HepG2 (cell line): ENCODE measurements around the gene SDCCAG8. TPM values are rescaled to one million over a fixed set of nuclear protein-coding genes. Genes with fewer than 3 reads are reported as not detected.

Source experiments
- AGO2 ChIP-seq: fragments of 200-400 bp; formaldehyde crosslinking; optimal IDR thresholded peaks from 2 replicates; pipeline ENCODE3; 2017; ENCODE audit warnings: mild to moderate bottlenecking, low read depth, low read length, moderate library complexity
- CCAR2 ChIP-seq: fragments of 200-400 bp; formaldehyde crosslinking; optimal IDR thresholded peaks from 2 replicates; pipeline ENCODE3; 2018; ENCODE audit warnings: low read depth, mild to moderate bottlenecking, low read length, moderate library complexity
- FOXM1 ChIP-seq: sonication (generic); formaldehyde crosslinking; IDR thresholded peaks from 2 replicates; pipeline ENCODE4 v1.5.0; 2020; ENCODE audit warnings: missing genetic modification reagents
- HMGA1 ChIP-seq: sonication (generic); formaldehyde crosslinking; conservative IDR thresholded peaks from 2 replicates; pipeline ENCODE4 v1.4.0; 2020; ENCODE audit warnings: missing genetic modification reagents
- NAIF1 ChIP-seq: sonication (generic); formaldehyde crosslinking; IDR thresholded peaks from 2 replicates; pipeline ENCODE4 v1.5.0; 2020; ENCODE audit warnings: mild to moderate bottlenecking, missing genetic modification reagents, borderline replicate concordance
- NONO ChIP-seq, 2 experiments: fragments of 450-650 bp in 1 of 2; sonication (generic) in 1 of 2; formaldehyde crosslinking in 1 of 2; IDR thresholded peaks in 1 of 2; conservative IDR thresholded peaks in 1 of 2; 2 replicates each; pipeline versions ENCODE4 v1.6.1 to v1.8.0; 2017 to 2022; ENCODE audit warnings: mild to moderate bottlenecking in 1 of 2, missing genetic modification reagents in 1 of 2, moderate library complexity in 1 of 2
- NR2F1 ChIP-seq, 2 experiments: fragments of 450-650 bp in 1 of 2; formaldehyde crosslinking in 1 of 2; IDR thresholded peaks; 2 replicates each; pipeline versions ENCODE4 v1.5.0 to v1.6.1; 2016 to 2020; ENCODE audit warnings: mild to moderate bottlenecking in 1 of 2, missing compliant biosample characterization in 1 of 2, missing genetic modification reagents in 1 of 2, moderate library complexity in 1 of 2
- SALL2 ChIP-seq: sonication (generic); formaldehyde crosslinking; IDR thresholded peaks from 2 replicates; pipeline ENCODE4 v1.8.1; 2023; ENCODE audit warnings: mild to moderate bottlenecking, missing genetic modification reagents, inconsistent platforms
- TCF12 ChIP-seq, 2 experiments: fragments of 450-650 bp in 1 of 2; sonication (generic) in 1 of 2; formaldehyde crosslinking in 1 of 2; IDR thresholded peaks; 2 replicates each; pipeline versions ENCODE4 v1.6.1 to v1.8.0; 2017 to 2022; ENCODE audit warnings: antibody characterized with exemption in 1 of 2, mild to moderate bottlenecking in 1 of 2, missing genetic modification reagents in 1 of 2, moderate library complexity in 1 of 2
- TCF7 ChIP-seq: sonication (generic); IDR thresholded peaks from 2 replicates; pipeline ENCODE4 v1.6.1; 2016; ENCODE audit warnings: antibody characterized with exemption, low read depth
- ZBTB14 ChIP-seq: sonication (generic); formaldehyde crosslinking; IDR thresholded peaks from 2 replicates; pipeline ENCODE4 v1.4.0; 2020; ENCODE audit warnings: missing genetic modification reagents
- ZIK1 ChIP-seq: sonication (generic); formaldehyde crosslinking; IDR thresholded peaks from 2 replicates; pipeline ENCODE4 v1.5.0; 2020; ENCODE audit warnings: mild to moderate bottlenecking, low read depth, missing genetic modification reagents, borderline replicate concordance
- ZNF275 ChIP-seq: sonication (generic); formaldehyde crosslinking; IDR thresholded peaks from 2 replicates; pipeline ENCODE4 v1.8.0; 2022; ENCODE audit warnings: missing genetic modification reagents, mild to moderate bottlenecking, inconsistent platforms, borderline replicate concordance
- ZNF468 ChIP-seq: sonication (generic); formaldehyde crosslinking; IDR thresholded peaks from 2 replicates; pipeline ENCODE4 v1.8.0; 2022; ENCODE audit warnings: mild to moderate bottlenecking, moderate library complexity, missing genetic modification reagents
- ZNF501 ChIP-seq: sonication (generic); formaldehyde crosslinking; IDR thresholded peaks from 2 replicates; pipeline ENCODE4 v1.5.1; 2020; ENCODE audit warnings: mild to moderate bottlenecking, moderate library complexity, missing genetic modification reagents
- ZNF609 ChIP-seq: sonication (generic); formaldehyde crosslinking; IDR thresholded peaks from 2 replicates; pipeline ENCODE4 v1.4.0; 2020; ENCODE audit warnings: mild to moderate bottlenecking, missing genetic modification reagents, borderline replicate concordance
- ZNF749 ChIP-seq: sonication (generic); formaldehyde crosslinking; IDR thresholded peaks from 2 replicates; pipeline ENCODE4 v1.8.0; 2022; ENCODE audit warnings: mild to moderate bottlenecking, missing genetic modification reagents, moderate library complexity, borderline replicate concordance
- ZNF780A ChIP-seq: sonication (generic); formaldehyde crosslinking; IDR thresholded peaks from 2 replicates; pipeline ENCODE4 v1.8.0; 2022; ENCODE audit warnings: mild to moderate bottlenecking, missing genetic modification reagents, moderate library complexity
- ZSCAN22 ChIP-seq: sonication (generic); formaldehyde crosslinking; IDR thresholded peaks from 2 replicates; pipeline ENCODE4 v1.4.0; 2020; ENCODE audit warnings: mild to moderate bottlenecking, missing genetic modification reagents
- polyA plus RNA-seq, 8 experiments: library from polyadenylated mRNA; depleted of rRNA in 3 of 8; stranded (reverse) in 7 of 8; unstranded in 1 of 8; fragments of >200 nt; fragmentation: Illumina TruSeq in 4 of 8; extraction: Trizol in 4 of 8; gene quantifications; 2 replicates each; pipeline versions ENCODE4 v1.2.1 to v1.2.3, GENCODE V29; 2011 to 2016; ENCODE audit warnings: low read depth in 4 of 8, missing spikeins in 1 of 8, mixed read lengths in 1 of 8; ENCODE audit not compliant: insufficient read depth in 1 of 8
- total RNA-seq, 5 experiments: library from RNA; depleted of rRNA; stranded (reverse); fragments of >200 nt; fragmentation: Illumina TruSeq; extraction: Trizol; gene quantifications; 2 replicates each; pipeline ENCODE4 v1.2.3, GENCODE V29; 2016; ENCODE audit warnings: low read depth in 1 of 5

SDCCAG8 gene
- total and polyA plus RNA-seq, 2 of the 13 experiments (the other 11 are each of a cell fraction or from before 2014, with no cell fraction given) = 9.5 to 13.4 TPM

GRCh38 chr1:243254927-243255790 lies 682 bp upstream of the SDCCAG8 start, which contains the start of gene CEP170 (continued):
- peak; percentile 37; the same call in 1 of the 2 replicates for TF ChIP-seq ZNF609 (CRISPR knock-in tag)
- no peak for TF ChIP-seq NONO (IDR thresholded peaks at IDR 0.05)
- no peak; the same call in 1 of the 2 replicates for TF ChIP-seq NONO (CRISPR knock-in tag; conservative IDR thresholded peaks at IDR 0.05)
- TF ChIP-seq TCF12 (IDR thresholded peaks at IDR 0.05) = no peak
- no peak for TF ChIP-seq TCF12 (CRISPR knock-in tag; IDR thresholded peaks at IDR 0.05)
- no peak for TF ChIP-seq ZSCAN22 (CRISPR knock-in tag)
- TF ChIP-seq ZNF501 (CRISPR knock-in tag) = 0 out of 2 replicates have a peak, but pooled peaks have one; percentile 84
- no peak for TF ChIP-seq ZNF468 (CRISPR knock-in tag)
- no peak for TF ChIP-seq CCAR2
- no peak for TF ChIP-seq ZNF275
- no peak for TF ChIP-seq NR2F1 (CRISPR knock-in tag; IDR thresholded peaks at IDR 0.05)
- TF ChIP-seq ZNF780A (CRISPR knock-in tag) = no peak
- TF ChIP-seq ZNF749 (CRISPR knock-in tag) = no peak
- no peak for TF ChIP-seq ZIK1 (CRISPR knock-in tag)
- no peak for TF ChIP-seq ZBTB14 (CRISPR knock-in tag)
- TF ChIP-seq HMGA1 = no peak
- peak; percentile 40 for TF ChIP-seq AGO2
- no peak for TF ChIP-seq TCF7
- TF ChIP-seq NAIF1 (CRISPR knock-in tag) = no peak
- TF ChIP-seq FOXM1 (CRISPR knock-in tag) = no peak
- TF ChIP-seq SALL2 (CRISPR knock-in tag) = no peak; the same call in 1 of the 2 replicates
